ENCODE data around the gene HCN4.
"Not testable (repeated sequence)": the region's sequence is repeated elsewhere in the genome, so short reads cannot be mapped to it uniquely, and the experiment has no call there.

Gene HCN4

GRCh38 chr15:73323956-73324355, 44.8 kb downstream of the HCN4 start:
- no peak for DNase-seq

DNA sequence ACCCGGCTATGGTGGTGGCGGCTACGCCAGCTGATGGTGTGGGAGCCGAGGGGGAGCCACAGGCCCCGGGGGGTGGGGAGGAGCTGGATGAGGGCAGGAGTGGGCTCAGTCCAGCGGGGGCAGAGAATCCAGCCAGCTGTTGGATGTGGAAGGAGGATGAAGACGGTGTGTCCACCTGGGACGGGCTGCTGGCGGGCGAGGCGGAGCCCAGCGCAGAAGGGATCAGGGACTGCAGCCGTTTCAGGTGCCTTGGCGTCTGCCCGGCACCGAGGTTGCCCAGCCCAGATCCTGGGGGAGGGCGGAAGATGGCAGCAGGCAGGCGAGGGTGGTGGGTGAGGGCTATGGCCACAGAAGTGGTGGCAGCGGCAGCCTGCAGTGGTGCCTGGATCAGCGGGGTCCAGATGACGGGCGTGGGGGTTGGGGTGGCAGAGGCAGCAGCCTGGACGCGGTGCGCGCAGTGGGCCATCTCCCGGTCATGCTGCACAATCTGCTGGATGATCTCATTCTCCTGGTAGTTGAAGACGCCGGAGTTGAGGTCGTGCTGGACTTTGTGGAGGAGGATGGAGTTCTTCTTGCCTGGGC, 45.3 kb downstream of the HCN4 start:
- no peak for DNase-seq

DNA sequence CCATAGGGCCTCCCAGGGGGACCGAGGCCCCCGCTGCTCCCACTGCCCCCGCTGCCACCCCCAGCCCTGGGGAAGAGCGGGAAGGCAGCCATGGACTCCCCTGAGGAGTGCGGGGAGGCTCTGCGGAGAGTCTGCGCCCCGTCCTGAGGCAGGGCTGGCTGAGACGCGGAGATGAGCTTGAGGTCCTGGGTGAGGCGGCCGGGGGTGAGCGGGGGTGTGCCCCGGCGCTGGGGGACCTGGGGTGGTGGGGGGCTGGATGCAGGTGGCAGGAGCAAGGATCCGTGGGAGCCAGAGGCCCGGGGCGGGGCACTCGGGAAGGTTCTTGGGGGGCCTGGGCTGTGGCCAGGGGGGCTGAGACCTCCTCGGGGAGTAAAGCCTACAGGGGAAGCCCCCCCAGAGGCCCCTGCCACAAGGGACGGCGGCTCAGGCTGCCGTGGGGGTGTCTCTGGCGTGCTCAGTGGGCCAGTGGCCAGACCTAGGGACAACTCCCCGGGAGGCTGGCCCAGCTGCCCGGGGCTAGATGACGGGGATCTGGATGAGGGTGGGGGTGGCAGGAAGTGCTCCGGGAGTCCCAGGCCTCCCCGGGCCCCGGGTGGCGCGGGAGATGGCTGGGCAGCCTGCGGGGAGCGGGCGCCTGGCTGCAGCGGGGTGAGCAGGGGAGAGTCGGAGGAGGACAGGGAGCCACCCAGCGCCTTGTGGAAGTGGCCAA, 45.9 kb downstream of the HCN4 start:
- no peak for DNase-seq

GRCh38 chr15:73321496-73322450, 47.0 kb downstream of the HCN4 start:
- DNase-seq = no peak

- DNase-seq = no peak
Measured at GRCh38 chr15:73320619-73321180, 48.1 kb downstream of the HCN4 start.

GRCh38 chr15:73319460-73320245, 49.1 kb downstream of the HCN4 start:
- no peak for DNase-seq

DNA sequence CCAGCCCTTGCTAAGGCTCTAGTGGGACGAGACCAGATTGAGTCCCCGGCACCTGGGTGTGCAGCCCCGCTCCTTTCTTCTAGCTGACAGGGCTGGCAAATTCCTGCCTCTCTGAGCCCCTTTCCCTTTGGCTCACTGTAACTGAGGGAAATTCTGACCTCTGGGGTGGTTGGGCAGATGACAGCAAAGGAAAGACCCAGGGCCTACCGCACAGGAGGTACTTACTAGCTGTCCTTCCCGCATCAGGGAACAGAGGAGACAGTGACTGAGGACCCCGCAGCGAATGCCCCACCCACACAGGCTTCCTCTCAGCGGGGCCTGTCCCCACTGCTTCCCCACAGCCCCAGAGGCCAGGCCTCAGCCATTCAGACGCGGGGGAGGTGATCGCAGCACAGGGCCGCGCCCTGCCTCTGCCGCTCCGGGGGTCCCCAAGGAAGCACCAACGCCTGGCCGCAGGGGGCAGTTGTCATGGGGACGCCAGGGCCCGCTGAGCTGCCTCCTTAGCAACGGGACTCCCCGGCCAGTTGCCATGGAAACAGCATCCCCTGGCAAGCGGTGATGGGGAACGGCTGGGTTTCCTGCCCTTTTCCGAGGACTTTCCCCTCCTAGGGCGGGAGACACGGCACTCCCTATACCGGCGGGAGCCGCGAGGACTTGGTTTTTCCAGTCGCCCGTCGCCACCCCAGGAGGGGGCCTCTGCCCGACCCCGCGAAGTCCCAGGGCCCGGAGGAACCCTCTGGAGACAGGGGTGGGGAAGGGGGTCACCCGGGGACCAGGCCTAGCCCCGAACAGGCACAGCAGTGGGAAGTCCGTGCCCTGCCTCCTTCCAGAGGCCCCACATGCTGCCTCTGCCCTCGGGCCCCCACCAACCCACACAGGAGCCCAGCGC, 50.1 kb downstream of the HCN4 start:
- DNase-seq = peak in 1 of 2 experiments; percentile 28

- DNase-seq = no peak
Measured at GRCh38 chr15:73317651-73318462, 50.9 kb downstream of the HCN4 start.

DNA sequence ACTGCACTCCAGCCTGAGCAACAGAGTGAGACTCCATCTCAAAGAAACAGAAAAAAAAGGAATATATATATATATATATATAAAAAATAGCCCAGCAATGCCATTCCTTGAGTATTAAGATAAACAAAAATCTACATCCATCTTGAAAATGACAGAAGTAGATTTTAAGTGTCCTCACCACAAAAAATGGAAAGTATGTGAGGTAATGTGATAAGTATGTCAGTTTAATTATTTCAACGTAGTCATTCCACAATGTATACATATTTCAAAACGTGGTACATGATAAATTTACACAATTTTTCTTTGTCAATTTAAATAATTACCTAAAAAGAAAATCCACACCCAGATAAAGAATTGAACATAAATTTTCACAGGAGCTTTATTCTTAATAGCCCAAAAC, 54.9 kb downstream of the HCN4 start:
- DNase-seq = no peak

GRCh38 chr15:73308305-73308704, 60.5 kb downstream of the HCN4 start:
- DNase-seq = no peak

- peak in 1 of 2 experiments; percentile 12 for DNase-seq
Measured at GRCh38 chr15:73305331-73306211, 63.2 kb downstream of the HCN4 start.

DNA sequence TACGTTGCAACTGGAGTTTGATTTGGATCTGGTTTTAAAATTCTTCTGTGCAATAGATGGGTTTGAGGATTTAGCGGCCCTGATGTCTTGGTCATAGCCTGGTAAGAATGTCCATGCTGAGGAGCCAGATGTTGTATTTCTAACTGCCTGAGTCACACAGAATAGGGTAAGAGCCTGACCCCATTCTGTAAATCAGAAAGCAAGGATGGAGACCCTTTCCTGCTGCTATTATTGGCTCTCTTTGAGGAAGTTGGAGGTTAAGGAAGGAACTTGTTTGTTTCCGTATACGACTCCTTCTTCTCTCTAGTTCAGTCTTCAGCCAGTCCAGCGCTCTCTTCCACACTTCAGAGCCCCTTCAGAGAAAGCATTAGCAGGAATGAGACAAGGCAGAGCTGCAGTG, 65.1 kb downstream of the HCN4 start:
- DNase-seq = no peak

- DNase-seq = not testable (repeated sequence)
Measured at GRCh38 chr15:73300286-73300685, 68.5 kb downstream of the HCN4 start.

- DNase-seq = no peak
Measured at GRCh38 chr15:73298522-73299245, 70.1 kb downstream of the HCN4 start.

DNA sequence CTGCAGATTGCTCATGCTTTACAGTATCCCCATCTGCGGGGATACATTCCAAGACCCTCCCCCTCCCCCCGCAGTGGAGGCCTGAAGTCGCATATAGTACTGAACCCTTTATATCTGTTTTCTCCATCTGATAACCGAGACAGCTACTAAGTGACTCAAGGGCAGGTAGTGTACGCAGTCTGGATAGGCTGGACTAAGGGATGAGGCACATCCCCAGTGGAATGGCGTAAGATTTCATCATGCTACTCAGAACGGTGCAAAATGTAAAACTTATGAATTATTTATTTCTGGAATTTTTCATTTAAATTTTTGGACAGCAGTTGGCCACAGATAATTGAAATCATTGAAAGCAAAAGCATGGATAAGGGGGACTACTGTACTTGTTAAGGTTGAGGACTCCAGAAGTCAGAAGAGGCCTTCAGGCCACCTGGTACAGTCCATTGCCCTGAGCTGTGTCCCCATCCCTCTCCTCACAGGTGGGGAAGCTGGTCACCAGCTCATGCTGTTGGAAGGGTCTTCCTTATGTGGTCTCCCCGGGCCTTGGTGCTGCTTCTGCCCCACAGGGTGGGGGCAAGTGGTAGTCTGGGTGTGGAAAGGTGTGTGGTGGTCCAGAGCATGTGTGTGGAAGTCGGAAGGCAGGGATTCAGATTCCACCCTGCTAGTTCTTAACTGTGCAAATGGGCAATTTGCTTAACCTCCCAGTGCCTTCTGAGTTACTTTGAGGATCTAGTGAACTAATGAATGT, 72.0 kb downstream of the HCN4 start:
- DNase-seq = no peak

DNA sequence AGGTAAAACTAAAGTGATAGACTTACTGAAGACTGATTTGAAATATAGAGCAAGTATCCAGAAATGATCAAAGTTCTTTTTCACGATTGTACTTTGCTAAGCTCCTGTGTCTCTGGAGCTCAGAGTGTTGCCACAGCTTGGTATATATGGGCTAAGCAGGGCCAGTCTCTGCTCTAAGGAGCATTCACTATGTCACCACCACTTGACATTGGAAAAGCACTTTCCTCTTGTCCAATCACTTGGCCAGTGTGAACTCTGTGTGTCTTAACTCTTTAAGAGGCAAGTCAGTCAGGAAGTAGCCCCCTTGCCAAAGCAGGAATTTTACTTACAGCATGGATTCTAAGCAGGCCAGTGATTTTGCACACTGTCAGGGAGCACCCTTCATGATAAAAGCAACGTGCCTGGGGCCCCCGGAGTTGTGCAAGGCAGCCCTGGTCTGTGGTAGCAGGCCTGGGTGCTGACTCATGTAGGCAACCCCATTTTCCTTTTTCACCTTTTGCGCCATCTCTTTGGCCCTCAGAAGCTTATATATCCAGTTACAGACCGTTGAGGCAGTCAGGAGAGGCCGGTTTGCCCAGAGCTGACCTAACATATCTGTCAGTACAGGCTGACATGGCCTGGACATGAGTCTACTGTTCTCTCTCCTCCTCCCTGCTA, 73.0 kb downstream of the HCN4 start:
- no peak for DNase-seq

DNA sequence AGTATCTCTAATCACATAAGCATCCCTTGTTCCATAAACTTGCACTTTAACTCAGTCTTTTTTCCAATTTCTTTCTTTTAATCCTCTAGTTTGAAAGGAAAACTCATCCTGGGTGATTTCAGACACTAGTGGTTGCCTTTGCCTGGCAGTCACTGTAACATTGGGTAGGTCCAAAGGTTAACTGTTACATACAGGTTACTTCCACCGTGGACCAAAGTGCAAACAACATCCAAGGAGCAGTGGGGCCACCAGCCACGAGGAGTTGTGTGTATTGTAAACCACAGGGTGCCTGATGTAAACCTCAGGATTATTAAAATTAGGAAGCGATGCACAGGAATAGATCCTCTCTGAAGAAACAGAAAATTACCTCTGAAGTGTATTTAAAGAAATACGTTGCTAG, 75.0 kb downstream of the HCN4 start:
- DNase-seq = no peak

Measured in NCI-H1930 (cell line).